GM12873 (cell line): ENCODE results near the gene CTNNBIP1.

Experiments
- TF ChIP-seq, protein P1 (sequence below): IDR thresholded peaks from 2 replicates; pipeline ENCODE4 v1.5.1; 2012; ENCODE audit warnings: low read depth, mild to moderate bottlenecking, moderate library complexity, low read length, control low read depth; ENCODE audit not compliant: insufficient read depth; ENCODE audit errors: missing control alignments

The CTNNBIP1 gene

DNA sequence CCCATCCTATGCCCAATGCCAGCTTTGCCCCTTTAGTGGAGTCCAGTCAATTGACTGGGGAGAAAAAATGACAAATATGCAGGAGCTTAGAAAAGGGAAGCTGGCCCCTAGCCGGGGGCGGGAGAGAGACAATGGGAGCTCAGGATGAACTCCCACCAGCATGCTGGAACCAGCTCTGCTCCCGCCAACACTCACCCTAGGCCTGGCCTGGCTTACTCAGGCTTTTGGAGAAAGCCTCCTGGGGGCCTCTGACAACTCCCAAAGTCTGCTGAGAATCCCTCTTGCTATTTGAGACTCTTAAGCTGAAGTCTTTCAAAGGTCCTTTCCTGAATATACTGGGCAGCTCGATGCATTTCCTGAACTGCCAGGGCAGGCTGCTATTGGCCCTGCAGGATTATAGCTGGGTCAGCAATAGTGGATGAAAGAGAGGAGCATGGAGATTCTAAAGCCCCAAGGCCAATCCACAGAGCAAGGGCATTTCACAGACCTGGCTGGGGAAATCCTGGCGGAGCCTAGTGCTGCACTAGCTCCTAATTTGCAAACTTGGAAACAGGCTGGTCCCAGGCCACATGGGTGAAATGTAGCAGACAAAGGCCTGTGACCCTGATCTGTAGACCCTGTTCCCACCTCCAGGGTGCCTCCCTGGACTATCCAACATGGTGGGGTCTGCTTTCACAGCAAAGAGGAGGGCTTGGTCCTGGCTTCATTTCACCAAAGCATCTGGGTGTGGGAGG lies 50.6 kb downstream of the CTNNBIP1 start:
- TF ChIP-seq, protein P1, sequence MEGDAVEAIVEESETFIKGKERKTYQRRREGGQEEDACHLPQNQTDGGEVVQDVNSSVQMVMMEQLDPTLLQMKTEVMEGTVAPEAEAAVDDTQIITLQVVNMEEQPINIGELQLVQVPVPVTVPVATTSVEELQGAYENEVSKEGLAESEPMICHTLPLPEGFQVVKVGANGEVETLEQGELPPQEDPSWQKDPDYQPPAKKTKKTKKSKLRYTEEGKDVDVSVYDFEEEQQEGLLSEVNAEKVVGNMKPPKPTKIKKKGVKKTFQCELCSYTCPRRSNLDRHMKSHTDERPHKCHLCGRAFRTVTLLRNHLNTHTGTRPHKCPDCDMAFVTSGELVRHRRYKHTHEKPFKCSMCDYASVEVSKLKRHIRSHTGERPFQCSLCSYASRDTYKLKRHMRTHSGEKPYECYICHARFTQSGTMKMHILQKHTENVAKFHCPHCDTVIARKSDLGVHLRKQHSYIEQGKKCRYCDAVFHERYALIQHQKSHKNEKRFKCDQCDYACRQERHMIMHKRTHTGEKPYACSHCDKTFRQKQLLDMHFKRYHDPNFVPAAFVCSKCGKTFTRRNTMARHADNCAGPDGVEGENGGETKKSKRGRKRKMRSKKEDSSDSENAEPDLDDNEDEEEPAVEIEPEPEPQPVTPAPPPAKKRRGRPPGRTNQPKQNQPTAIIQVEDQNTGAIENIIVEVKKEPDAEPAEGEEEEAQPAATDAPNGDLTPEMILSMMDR, result no peak

DNA sequence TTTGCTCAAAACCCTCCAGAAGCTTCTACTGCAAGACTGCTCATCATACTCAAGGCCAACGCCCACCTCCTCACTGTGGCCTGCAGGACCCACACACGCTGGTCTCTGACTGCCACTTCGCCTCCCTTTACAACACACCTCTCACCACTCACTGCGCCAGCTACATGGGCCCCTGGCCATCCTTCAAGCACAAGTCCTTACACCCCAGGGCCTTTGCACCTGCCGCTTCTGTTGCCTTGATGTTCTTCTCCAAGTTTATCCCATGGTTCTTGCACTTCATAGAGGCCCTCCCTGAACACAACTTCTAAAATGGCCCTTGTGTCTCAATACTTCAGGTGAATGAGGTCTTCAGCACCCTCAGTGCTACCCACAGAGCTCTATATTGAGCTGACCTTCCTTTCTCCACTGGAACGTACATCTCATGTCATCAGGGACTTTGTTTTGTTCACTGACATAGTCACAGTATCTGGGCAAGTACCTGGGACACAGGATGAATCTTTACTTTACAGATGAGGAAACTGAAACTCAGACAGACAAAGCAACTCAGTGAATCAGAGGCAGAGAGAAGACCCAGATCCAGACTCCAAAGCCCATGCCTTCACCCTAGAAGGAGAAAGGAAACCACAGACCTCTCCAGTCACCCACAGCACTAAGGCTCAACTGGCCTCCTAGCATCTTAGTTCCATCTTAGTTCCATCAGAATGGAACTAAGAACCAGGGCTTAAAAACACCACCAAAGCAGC lies 51.6 kb downstream of the CTNNBIP1 start:
- TF ChIP-seq, protein P1, result no peak

- TF ChIP-seq, protein P1, result no peak
These were observed 54.9 kb downstream of the CTNNBIP1 start for GRCh38 chr1:9855186-9855585.

DNA sequence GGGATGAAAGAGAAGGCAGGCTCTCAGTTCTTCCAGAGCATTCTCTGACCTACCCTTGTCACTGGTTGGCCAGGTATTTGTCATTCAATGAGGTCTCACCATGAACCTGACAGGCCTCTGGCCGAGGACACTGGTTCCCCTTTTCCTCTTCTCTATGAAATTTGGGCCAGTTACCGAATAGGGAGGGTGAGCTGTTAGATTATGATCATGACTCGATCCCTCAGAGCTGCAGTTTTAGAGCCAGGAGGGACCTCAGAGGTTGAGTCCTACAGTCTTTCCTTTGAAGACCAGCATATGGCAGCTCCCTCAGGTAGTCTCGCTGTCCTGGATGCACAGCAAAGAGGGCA lies 56.8 kb downstream of the CTNNBIP1 start:
- TF ChIP-seq, protein P1, result no peak

DNA sequence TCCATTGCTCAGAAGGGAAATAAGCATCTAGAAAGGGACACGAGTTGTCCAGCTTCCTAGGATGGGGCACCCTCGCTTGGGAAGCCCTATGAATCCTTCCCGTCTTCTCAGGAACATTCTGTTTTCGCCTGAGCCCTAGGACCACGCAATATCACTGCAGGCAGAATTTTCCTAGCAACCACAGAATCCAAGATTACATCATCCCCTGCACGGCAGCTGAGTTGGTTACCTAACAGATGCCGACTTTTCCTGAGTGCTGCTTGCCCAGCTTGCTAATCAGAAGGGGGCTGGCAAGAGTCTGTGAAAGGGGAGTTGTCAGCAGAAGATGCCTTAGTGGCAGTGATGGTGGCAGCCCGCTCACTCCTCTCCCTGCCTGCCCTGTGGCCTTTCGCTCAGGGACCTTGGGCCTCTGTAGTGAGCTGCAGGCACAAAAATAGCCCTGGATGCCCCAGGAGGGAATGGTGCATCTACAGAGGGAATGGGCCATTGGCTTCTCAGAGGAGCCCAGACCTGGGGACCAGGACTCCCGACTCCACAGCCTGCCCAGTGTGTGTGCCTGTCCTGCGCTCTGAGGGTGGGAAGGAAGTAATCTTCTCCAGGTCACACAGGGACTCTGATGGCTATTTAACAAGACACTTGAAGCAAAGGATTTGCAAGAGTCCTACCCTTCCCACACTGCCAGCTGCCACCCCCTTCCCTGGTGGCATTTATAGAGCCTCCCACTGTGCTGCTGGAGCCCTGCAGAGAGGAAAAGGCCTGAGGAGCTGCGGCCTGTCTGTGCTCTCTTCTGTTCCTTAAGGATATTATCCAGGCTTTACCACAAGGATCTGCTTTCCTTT lies 57.4 kb downstream of the CTNNBIP1 start:
- TF ChIP-seq, protein P1, result no peak

DNA sequence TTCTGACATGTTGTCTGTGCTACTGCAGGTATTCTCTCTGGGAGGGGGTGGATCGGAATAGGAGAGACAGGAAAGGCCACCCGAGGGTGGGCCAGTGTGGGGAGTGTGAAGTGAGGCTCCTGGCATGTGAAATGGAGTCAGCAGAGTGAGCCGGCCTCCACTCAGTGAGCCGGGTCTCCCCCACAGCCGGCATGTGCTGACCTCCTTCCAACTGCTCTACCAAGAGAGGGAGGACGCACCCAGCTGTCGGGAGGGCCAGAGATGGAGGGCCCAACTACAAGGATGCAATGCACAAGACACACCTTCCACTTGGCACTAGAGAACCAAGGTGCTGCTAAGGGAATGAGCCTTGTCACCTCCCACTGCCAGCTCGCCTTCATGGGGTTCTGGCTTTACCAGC lies 58.1 kb downstream of the CTNNBIP1 start:
- TF ChIP-seq, protein P1, result no peak

- TF ChIP-seq, protein P1, result no peak
These were observed 59.5 kb downstream of the CTNNBIP1 start for GRCh38 chr1:9850442-9851162.
